Adrenal gland (tissue), 5 donors: ENCODE results near the gene MDM1.

ENCODE experiments used
- CTCF ChIP-seq, 6 experiments: fragments of 450-650 bp in 4 of 6; fragments of 200-600 bp in 2 of 6; sonication (generic) in 1 of 6; IDR thresholded peaks; 1 replicate in 5 of 6; 2 replicates in 1 of 6; pipeline versions ENCODE4 v1.5.1 to v1.8.0; 2016 to 2021; ENCODE audit warnings: antibody characterized with exemption in 6 of 6, mild to moderate bottlenecking in 2 of 6, moderate library complexity in 1 of 6
- POLR2A ChIP-seq, 2 donors: fragments of 450-650 bp; IDR thresholded peaks; one replicate each; pipeline ENCODE4 v1.6.1; 2017; ENCODE audit warnings: antibody characterized with exemption in 2 of 2, mild to moderate bottlenecking in 2 of 2, moderate library complexity in 1 of 2
- donor health status: DM: no; HTN: no; CAD: no.

GRCh38 chr12:68253504-68253903 lies 78.7 kb downstream of the MDM1 start, which contains the start of gene IL22:
- TF ChIP-seq POLR2A (IDR thresholded peaks at IDR 0.05), result no peak
- TF ChIP-seq CTCF (IDR thresholded peaks at IDR 0.05), result no peak
